ENCODE measurements around the gene MUC6. TPM values are rescaled to one million over a fixed set of nuclear protein-coding genes. Genes with fewer than 3 reads are reported as not detected.

The MUC6 gene
- total RNA-seq, 4 donors from 2014 or later, result 0.43 to 3.5 TPM; not detected in 2

DNA sequence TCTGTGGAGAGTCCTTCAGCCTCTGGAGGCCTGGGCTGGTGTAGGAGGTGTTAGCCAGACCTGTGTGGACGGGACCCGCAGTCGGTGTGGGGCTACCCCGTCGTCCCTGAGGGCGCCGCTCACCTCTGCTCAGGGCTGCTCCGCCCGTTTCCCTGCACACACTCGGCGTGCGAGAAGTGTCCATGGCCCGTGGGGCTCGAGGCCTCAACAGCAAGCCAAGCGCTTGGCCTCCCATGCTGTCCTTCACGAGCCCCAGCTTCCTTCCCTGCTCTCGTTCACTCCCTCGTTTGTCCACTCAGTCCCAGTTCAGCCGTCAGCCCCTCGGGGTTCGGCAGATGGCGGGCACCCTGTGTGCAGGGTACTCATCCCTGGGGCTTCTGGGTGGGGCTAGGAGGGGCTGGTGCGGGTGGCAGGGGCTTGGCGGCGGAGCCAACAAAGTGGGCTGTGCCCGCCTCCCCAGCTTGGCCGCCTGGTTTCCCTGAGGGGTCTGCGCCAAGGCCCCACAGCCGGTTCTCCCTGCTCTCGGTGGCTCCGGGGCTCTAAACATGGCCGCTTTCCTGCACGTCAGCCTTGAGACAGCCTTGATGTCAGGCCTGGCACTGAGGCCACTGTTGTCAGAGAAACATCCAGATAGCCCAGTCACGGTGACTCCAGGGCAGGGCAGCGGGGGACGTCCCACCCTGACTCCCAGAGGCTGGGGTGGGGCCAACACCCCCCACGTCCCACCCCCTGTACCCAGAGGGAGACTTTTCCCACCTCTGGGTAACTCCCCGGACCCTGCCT, 3.3 kb downstream of the MUC6 start:
- Histone ChIP-seq H3K4me3 (no peak overlapping the region), H3K9me3 (no peaks in the 10 kb centered on the region), H3K4me1 (no peaks in the 10 kb centered on the region), H3K36me3 (no peaks in the 10 kb centered on the region), H3K27me3 (no peaks in the 10 kb centered on the region), H3K27ac (no peak overlapping the region)
- intact Hi-C loops (cut with DNase I; ENCODE audit: low total_unique reads), result no loop called here
- no peak for DNase-seq
- no peak for TF ChIP-seq POLR2A (IDR thresholded peaks at IDR 0.05)
- TF ChIP-seq, protein P1, sequence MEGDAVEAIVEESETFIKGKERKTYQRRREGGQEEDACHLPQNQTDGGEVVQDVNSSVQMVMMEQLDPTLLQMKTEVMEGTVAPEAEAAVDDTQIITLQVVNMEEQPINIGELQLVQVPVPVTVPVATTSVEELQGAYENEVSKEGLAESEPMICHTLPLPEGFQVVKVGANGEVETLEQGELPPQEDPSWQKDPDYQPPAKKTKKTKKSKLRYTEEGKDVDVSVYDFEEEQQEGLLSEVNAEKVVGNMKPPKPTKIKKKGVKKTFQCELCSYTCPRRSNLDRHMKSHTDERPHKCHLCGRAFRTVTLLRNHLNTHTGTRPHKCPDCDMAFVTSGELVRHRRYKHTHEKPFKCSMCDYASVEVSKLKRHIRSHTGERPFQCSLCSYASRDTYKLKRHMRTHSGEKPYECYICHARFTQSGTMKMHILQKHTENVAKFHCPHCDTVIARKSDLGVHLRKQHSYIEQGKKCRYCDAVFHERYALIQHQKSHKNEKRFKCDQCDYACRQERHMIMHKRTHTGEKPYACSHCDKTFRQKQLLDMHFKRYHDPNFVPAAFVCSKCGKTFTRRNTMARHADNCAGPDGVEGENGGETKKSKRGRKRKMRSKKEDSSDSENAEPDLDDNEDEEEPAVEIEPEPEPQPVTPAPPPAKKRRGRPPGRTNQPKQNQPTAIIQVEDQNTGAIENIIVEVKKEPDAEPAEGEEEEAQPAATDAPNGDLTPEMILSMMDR (IDR thresholded peaks at IDR 0.05), result no peak

DNA sequence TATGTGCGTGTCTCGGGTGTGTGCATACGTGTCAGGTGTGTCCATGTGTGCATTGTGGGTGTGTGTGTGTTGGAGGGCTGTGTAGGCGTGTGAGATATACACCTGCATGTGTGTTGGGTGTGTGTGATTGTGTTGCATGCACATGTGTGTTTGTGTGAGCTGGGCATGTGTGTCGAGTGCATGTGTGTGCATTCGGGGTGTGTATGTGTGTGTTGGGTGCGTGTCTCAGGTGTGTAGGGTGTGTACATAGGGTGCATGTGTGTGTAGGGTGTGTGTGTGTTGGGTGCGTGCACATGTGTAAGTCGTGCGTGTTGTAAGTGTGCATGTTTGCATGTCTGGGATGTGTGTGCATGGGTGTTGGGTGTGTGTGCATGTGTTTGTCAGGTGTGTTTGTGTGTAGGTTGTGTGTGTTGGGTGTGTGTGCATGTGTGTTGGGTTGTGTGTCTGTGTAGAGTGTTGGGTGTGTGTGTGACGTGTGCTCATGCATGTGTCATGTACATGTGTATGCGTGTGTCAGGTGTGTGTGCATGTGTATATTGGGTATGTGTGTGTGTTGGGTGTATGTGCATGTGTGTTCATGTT, 4.1 kb downstream of the MUC6 start:
- Histone ChIP-seq H3K36me3 (no peaks in the 10 kb centered on the region), H3K27me3 (no peaks in the 10 kb centered on the region), H3K4me1 (no peaks in the 10 kb centered on the region), H3K27ac (no peak overlapping the region), H3K9me3 (no peaks in the 10 kb centered on the region), H3K4me3 (no peak overlapping the region)
- no peak for TF ChIP-seq POLR2A (IDR thresholded peaks at IDR 0.05)
- TF ChIP-seq, protein P1 (IDR thresholded peaks at IDR 0.05), result no peak
- no peak for DNase-seq
- intact Hi-C loops (cut with DNase I; ENCODE audit: low total_unique reads), result no loop called here

DNA sequence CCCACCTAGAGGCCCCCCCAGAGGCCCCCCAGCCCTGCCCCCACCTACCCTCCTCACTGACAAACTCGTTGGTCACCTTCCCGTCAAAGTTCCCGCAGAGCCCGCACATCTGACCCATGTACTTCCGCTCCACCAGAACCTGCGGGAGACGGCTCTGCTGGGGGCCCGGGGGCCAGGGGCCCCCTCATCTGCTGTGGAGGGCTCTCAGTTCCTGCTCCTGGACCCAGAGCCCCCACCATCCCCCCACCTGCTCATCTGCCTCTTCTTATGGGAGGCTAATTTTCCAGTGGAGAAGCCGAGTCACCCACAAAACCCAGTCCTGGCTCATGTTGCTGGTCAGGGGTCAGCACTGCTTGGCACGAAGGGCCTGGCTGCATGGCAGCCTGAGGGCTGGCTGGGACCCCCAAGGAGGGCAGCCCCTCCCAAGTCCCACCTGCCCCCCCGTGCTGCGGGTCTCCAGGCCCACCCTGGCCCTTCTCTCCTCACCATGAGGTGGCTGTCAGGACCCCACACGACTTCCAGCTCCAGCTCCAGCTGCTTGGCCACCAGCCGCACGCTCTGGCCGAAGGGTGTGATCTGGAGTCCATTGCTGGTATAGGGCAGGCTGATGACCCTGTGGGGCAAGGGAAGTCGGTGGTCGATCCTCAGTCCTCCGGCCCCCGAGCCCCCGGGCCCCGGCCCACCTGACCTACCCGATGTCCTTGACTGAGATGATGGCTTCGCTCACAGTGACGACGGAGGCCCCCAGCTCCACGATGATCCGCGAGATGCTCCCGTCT, 5.2 kb downstream of the MUC6 start:
- Histone ChIP-seq H3K27ac (no peak overlapping the region), H3K4me3 (no peak overlapping the region), H3K36me3 (no peaks in the 10 kb centered on the region), H3K4me1 (no peaks in the 10 kb centered on the region), H3K27me3 (no peaks in the 10 kb centered on the region), H3K9me3 (no peaks in the 10 kb centered on the region)
- DNase-seq, result no peak
- intact Hi-C loops (cut with DNase I; ENCODE audit: low total_unique reads), result no loop called here
- TF ChIP-seq POLR2A (IDR thresholded peaks at IDR 0.05), result no peak
- TF ChIP-seq, protein P1 (IDR thresholded peaks at IDR 0.05), result no peak

DNA sequence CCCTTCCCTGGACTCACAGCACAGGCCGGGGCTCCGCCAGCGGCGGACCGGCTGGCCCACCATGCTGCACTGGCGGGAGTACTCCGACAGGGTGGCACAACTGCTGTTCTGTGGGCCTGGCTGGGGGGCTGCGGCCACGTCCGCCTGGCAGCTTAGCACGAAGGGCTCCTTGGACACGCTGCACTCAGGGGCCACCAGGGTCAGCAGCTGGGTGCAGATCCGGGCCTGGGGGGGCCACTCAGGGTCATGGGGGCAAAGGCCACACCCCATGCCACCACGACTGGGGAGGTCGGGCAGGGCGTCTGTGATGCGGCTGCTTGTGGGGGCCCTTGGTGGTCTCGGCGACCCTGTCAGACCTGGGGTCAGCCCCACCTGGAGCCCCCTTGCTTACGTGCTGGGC, 6.0 kb downstream of the MUC6 start:
- TF ChIP-seq, protein P1 (IDR thresholded peaks at IDR 0.05), result no peak
- no peak for TF ChIP-seq POLR2A (IDR thresholded peaks at IDR 0.05)
- no peak overlapping the region for H3K4me3 ChIP-seq
- no peaks in the 10 kb centered on the region for H3K4me1 ChIP-seq
- H3K27ac ChIP-seq, result no peak overlapping the region
- no peaks in the 10 kb centered on the region for H3K27me3 ChIP-seq
- H3K9me3 ChIP-seq, result no peaks in the 10 kb centered on the region
- no peak for DNase-seq
- intact Hi-C loops (cut with DNase I; ENCODE audit: low total_unique reads), result no loop called here
- H3K36me3 ChIP-seq, result no peaks in the 10 kb centered on the region

DNA sequence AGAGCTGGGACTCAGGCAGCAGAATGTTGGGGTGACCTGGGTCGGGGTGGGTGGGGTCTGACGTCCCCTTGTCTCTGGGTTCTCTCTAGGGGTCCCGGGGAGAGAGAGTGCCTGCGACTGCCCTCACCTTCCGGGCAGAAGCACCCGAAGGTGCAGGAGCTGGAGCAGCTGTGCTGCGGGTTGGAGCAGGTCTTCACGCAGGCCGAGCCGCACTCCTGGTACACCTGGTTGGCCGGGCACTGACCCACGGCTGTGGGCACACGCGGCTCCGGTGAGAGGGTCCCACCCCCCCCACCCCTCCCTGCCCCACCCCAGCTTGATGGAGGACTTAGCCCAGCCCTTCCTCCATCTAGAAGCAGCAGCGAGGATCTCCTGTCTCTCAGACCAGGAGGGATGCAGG, 6.4 kb downstream of the MUC6 start:
- no peaks in the 10 kb centered on the region for H3K27me3 ChIP-seq
- no peak for TF ChIP-seq POLR2A (IDR thresholded peaks at IDR 0.05)
- TF ChIP-seq, protein P1 (IDR thresholded peaks at IDR 0.05), result no peak
- no peak overlapping the region for H3K27ac ChIP-seq
- intact Hi-C loops (cut with DNase I; ENCODE audit: low total_unique reads), result no loop called here
- H3K9me3 ChIP-seq, result no peaks in the 10 kb centered on the region
- DNase-seq, result no peak
- no peaks in the 10 kb centered on the region for H3K4me1 ChIP-seq
- no peak overlapping the region for H3K4me3 ChIP-seq
- H3K36me3 ChIP-seq, result no peaks in the 10 kb centered on the region

Data from uterus (tissue), 4 donors.